NOMO-1 treated with dmso at 0.1 percent for 144 hours (cell line): ENCODE measurements around the gene FOSL2.
"Not testable (repeated sequence)": the region's sequence is repeated elsewhere in the genome, so short reads cannot be mapped to it uniquely, and the experiment has no call there.

Experiments
- DNase-seq: peaks from one replicate; lab custom pipeline; 2025; ENCODE audit not compliant: unreplicated experiment; lab: John Stamatoyannopoulos, UW

Gene FOSL2

GRCh38 chr2:28371728-28372127, 20.9 kb upstream of the FOSL2 start:
- DNase-seq: not testable (repeated sequence)

GRCh38 chr2:28373854-28374253, 18.8 kb upstream of the FOSL2 start:
- DNase-seq: no peak

- DNase-seq: no peak
These were observed 18.3 kb upstream of the FOSL2 start for GRCh38 chr2:28374331-28374730.

- DNase-seq: no peak
These were observed 17.4 kb upstream of the FOSL2 start for GRCh38 chr2:28375236-28375635.

- DNase-seq: no peak
These were observed 16.7 kb upstream of the FOSL2 start for GRCh38 chr2:28375742-28376631.

- no peak for DNase-seq
These were observed 15.4 kb upstream of the FOSL2 start for GRCh38 chr2:28377195-28377816.

GRCh38 chr2:28377984-28378678, 14.5 kb upstream of the FOSL2 start:
- peak; percentile 75 for DNase-seq

- DNase-seq: peak; percentile 31
These were observed 13.7 kb upstream of the FOSL2 start for GRCh38 chr2:28378679-28379584.

DNA sequence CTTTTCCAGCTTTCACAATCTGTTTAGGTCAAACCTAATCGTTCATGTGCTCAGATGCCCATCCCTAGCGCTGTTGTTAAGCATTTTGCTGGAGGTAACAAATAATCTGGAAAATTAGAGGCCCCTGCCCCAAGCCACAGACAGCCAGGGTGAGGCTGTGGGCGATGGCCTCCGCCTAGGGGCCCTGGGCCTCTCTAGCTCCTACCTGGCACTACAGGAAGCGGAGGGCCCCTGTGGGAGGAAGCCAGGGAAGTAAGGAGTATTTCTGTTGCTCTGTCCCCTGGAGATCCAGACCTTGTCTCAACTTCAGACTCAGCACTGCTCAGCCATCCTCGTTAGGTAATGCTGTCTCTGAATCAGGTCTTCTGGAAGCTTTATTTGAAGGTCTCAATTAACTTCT, 12.4 kb upstream of the FOSL2 start:
- no peak for DNase-seq

GRCh38 chr2:28381225-28382180, 11.2 kb upstream of the FOSL2 start:
- DNase-seq: peak; percentile 24

GRCh38 chr2:28382755-28383154, 9.9 kb upstream of the FOSL2 start:
- DNase-seq: no peak

GRCh38 chr2:28387082-28387960, 5.3 kb upstream of the FOSL2 start:
- DNase-seq: no peak

GRCh38 chr2:28389399-28390240, 3.0 kb upstream of the FOSL2 start:
- no peak for DNase-seq

DNA sequence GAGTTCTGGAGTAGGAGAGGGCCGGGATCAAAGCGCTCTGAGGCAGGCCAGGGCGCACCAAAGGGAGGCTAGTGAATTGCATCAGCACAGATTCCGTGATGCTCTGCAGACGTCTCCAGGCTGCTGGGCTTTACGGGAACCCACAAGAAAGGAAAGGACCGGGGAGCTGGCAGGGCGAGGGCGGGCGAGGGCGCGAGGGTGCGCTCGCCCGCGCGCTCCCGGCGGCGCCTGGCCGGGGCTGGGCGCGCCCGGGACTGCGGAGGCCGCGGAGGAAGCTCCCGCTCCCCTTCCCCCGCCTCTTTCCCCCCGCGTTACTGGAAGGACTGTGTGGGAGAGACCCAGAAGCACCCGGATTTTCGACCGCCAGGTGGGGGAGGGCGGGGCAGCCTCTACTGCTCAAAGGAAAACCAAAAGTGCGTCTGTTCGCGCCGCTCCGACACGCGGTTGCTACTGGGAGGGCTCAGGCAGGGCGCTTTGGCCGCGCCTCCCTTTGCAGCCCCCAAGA, 2.4 kb upstream of the FOSL2 start:
- DNase-seq: peak; percentile 87

DNA sequence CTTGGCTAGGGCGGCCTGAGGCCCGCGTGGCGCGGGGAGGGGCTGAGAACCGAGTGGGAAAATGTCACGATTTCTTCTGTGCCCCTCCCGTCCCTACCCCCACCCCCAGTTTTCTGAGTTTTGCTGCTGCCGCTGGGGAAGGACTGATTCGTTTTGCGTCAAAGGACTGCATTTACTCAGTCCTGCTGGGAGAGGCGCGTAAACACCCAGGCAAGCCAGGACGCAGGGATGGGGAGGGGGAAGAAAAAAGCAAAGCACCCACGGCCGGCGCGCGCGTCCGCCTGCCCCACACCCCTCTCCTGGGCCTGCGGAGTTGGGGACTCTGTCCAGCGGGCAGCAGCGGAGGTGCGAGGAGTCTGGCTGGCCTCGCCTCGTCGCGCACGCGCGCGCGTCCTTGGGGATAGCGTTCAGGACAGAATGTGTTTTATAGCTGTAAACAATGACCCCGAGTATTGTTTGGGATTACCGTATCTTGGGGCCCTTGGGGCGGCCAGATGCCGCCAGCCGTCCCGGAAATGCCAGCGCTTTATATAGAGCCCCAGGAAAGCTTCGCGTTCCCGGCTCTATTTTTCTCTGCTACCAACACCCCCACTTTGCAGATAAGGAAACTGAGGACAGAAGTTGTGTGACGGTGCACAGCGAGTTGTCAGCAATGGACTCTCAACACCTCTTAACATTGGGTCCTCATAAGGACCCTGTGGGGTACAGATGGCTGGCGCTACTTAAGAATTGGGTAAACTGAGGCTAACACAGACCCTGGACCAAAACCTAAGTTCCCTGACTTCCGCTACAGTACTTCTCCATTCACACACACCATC, 1.7 kb upstream of the FOSL2 start:
- no peak for DNase-seq

DNA sequence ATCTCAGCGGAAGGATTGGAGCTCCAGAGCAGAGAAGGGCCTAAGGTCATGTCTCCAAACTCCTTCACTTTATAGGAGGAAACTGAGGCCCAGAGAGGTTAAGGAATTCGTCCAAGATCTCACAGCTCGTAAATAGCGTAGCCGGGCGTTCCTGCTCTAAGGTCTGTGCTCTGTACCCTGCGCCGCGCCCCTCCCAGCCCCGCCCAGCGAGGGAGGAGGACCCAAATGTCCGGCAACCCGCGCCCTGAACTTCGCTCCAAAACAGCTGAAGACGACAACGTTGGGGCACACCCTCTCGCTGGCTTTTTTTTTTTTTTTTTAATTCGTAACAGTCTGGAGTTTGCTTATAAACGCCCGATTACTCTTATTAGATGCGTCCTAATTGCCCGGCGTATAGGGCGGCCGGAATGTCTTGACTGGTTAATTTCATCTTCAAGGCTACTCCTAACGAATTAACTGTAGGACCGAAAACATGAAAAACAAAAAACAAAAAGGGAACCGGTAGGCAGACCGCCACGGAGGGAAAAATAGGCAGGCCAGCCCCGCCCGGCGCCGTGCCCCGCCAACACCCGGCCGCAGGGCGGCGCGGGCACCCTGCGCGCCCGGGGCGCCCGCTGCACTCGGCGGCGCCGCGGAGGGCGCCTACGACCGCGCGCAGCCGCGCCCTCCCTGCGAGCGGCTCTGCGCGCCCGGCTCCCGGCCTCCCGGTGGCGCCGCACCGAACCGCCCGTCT, 928 bp upstream of the FOSL2 start:
- peak; percentile 91 for DNase-seq
